Activated naive CD8-positive, alpha-beta T cell treated with anti-CD3 and anti-CD28 coated beads, Interleukin-2, amount 50 U/mL, for 24 hours (primary cell): ENCODE measurements around the gene CLEC18A.
A peak's percentile ranks its signal among the peaks of the same experiment; 100 is the strongest.
"Not testable (repeated sequence)": the region's sequence is repeated elsewhere in the genome, so short reads cannot be mapped to it uniquely, and the experiment has no call there.

Experiments
- ATAC-seq: fragments of 150-1000 bp; cut with Tn5 transposase; one replicate; pipeline ENCODE4 v1.10.0; 2021
- DNase-seq: peaks from one replicate; pipeline ENCODE4 v3.0.0; 2021
- H3K27ac Mint-ChIP-seq: one replicate; pipeline ENCODE4 v1.8.0; 2021; ENCODE audit warnings: mild to moderate bottlenecking, mixed read lengths
- H3K27me3 Mint-ChIP-seq: one replicate; pipeline ENCODE4 v1.8.0; 2021; ENCODE audit warnings: mixed read lengths
- H3K36me3 Mint-ChIP-seq: one replicate; pipeline ENCODE4 v1.8.0; 2021; ENCODE audit warnings: low read depth, mixed read lengths
- H3K4me1 Mint-ChIP-seq: one replicate; pipeline ENCODE4 v1.8.0; 2021; ENCODE audit warnings: mixed read lengths
- H3K4me3 Mint-ChIP-seq: one replicate; pipeline ENCODE4 v1.8.0; 2021; ENCODE audit warnings: mild to moderate bottlenecking, moderate library complexity, mixed read lengths
- H3K9me3 Mint-ChIP-seq: one replicate; pipeline ENCODE4 v1.8.0; 2021; ENCODE audit warnings: mixed read lengths

CLEC18A gene

GRCh38 chr16:69935740-69936139, 15.4 kb upstream of the CLEC18A start:
- H3K27me3 Mint-ChIP-seq = no peaks in the 10 kb centered on the region
- no peaks in the 10 kb centered on the region for H3K4me1 Mint-ChIP-seq
- no peak for DNase-seq
- no peak overlapping the region for H3K4me3 Mint-ChIP-seq
- ATAC-seq = no peak
- H3K9me3 Mint-ChIP-seq = no peaks in the 10 kb centered on the region
- H3K27ac Mint-ChIP-seq = no peak overlapping the region
- peaks cover 9% of the 10 kb centered on the region for H3K36me3 Mint-ChIP-seq

GRCh38 chr16:69936252-69936651, 14.9 kb upstream of the CLEC18A start:
- no peaks in the 10 kb centered on the region for H3K27me3 Mint-ChIP-seq
- ATAC-seq (no peak), DNase-seq (no peak)
- H3K4me3 Mint-ChIP-seq = no peak overlapping the region
- no peaks in the 10 kb centered on the region for H3K4me1 Mint-ChIP-seq
- H3K36me3 Mint-ChIP-seq = peaks cover 9% of the 10 kb centered on the region
- H3K27ac Mint-ChIP-seq = no peak overlapping the region
- H3K9me3 Mint-ChIP-seq = no peaks in the 10 kb centered on the region

GRCh38 chr16:69936751-69937211, 14.4 kb upstream of the CLEC18A start:
- Mint-ChIP-seq H3K27me3 (no peaks in the 10 kb centered on the region), H3K9me3 (no peaks in the 10 kb centered on the region), H3K4me1 (no peaks in the 10 kb centered on the region), H3K27ac (no peak overlapping the region), H3K4me3 (no peak overlapping the region), H3K36me3 (peaks cover 9% of the 10 kb centered on the region)
- no peak for DNase-seq
- ATAC-seq = no peak

- Mint-ChIP-seq H3K4me1 (no peaks in the 10 kb centered on the region), H3K27ac (no peak overlapping the region), H3K36me3 (peaks cover 9% of the 10 kb centered on the region), H3K27me3 (no peaks in the 10 kb centered on the region), H3K4me3 (no peak overlapping the region), H3K9me3 (no peaks in the 10 kb centered on the region)
- no peak for ATAC-seq
- no peak for DNase-seq
These were observed 13.6 kb upstream of the CLEC18A start for GRCh38 chr16:69937465-69937951.

GRCh38 chr16:69938981-69939820, 11.9 kb upstream of the CLEC18A start:
- no peaks in the 10 kb centered on the region for H3K4me1 Mint-ChIP-seq
- DNase-seq (no peak), ATAC-seq (no peak)
- no peak overlapping the region for H3K4me3 Mint-ChIP-seq
- no peaks in the 10 kb centered on the region for H3K27me3 Mint-ChIP-seq
- no peak overlapping the region for H3K27ac Mint-ChIP-seq
- peaks cover 3% of the 10 kb centered on the region for H3K36me3 Mint-ChIP-seq
- no peaks in the 10 kb centered on the region for H3K9me3 Mint-ChIP-seq

- Mint-ChIP-seq H3K9me3 (no peaks in the 10 kb centered on the region), H3K4me1 (no peaks in the 10 kb centered on the region), H3K36me3 (peaks cover 3% of the 10 kb centered on the region), H3K4me3 (no peak overlapping the region), H3K27ac (no peak overlapping the region), H3K27me3 (no peaks in the 10 kb centered on the region)
- DNase-seq (no peak), ATAC-seq (no peak)
These were observed 11.1 kb upstream of the CLEC18A start for GRCh38 chr16:69939821-69940585.

- H3K4me3 Mint-ChIP-seq = no peak overlapping the region
- DNase-seq (no peak), ATAC-seq (no peak)
- H3K4me1 Mint-ChIP-seq = no peaks in the 10 kb centered on the region
- H3K27me3 Mint-ChIP-seq = no peaks in the 10 kb centered on the region
- H3K9me3 Mint-ChIP-seq = no peaks in the 10 kb centered on the region
- H3K36me3 Mint-ChIP-seq = peaks cover 3% of the 10 kb centered on the region
- H3K27ac Mint-ChIP-seq = no peak overlapping the region
These were observed 10.5 kb upstream of the CLEC18A start for GRCh38 chr16:69940676-69941075.

- Mint-ChIP-seq H3K9me3 (no peaks in the 10 kb centered on the region), H3K4me3 (no peak overlapping the region), H3K27ac (no peak overlapping the region), H3K27me3 (no peaks in the 10 kb centered on the region), H3K36me3 (no peaks in the 10 kb centered on the region), H3K4me1 (no peaks in the 10 kb centered on the region)
- no peak for DNase-seq
- no peak for ATAC-seq
These were observed 9.7 kb upstream of the CLEC18A start for GRCh38 chr16:69941251-69942098.

GRCh38 chr16:69942099-69942491, 9.0 kb upstream of the CLEC18A start:
- no peaks in the 10 kb centered on the region for H3K36me3 Mint-ChIP-seq
- H3K27me3 Mint-ChIP-seq = no peaks in the 10 kb centered on the region
- no peak for ATAC-seq
- H3K4me1 Mint-ChIP-seq = no peaks in the 10 kb centered on the region
- no peak overlapping the region for H3K4me3 Mint-ChIP-seq
- H3K27ac Mint-ChIP-seq = no peak overlapping the region
- DNase-seq = no peak
- H3K9me3 Mint-ChIP-seq = no peaks in the 10 kb centered on the region

GRCh38 chr16:69942627-69943170, 8.4 kb upstream of the CLEC18A start:
- DNase-seq (no peak), ATAC-seq (no peak)
- Mint-ChIP-seq H3K27me3 (no peaks in the 10 kb centered on the region), H3K4me3 (no peak overlapping the region), H3K27ac (no peak overlapping the region), H3K9me3 (no peaks in the 10 kb centered on the region), H3K4me1 (no peaks in the 10 kb centered on the region), H3K36me3 (no peaks in the 10 kb centered on the region)

- H3K4me3 Mint-ChIP-seq, H3K27ac Mint-ChIP-seq, H3K27me3 Mint-ChIP-seq, H3K36me3 Mint-ChIP-seq, H3K4me1 Mint-ChIP-seq, DNase-seq, ATAC-seq, H3K9me3 Mint-ChIP-seq: not testable (repeated sequence)
These were observed 7.7 kb upstream of the CLEC18A start for GRCh38 chr16:69943241-69944036.

- H3K9me3 Mint-ChIP-seq, H3K36me3 Mint-ChIP-seq, DNase-seq, H3K4me1 Mint-ChIP-seq, H3K4me3 Mint-ChIP-seq, H3K27me3 Mint-ChIP-seq, H3K27ac Mint-ChIP-seq, ATAC-seq: not testable (repeated sequence)
These were observed 723 bp upstream of the CLEC18A start for GRCh38 chr16:69950411-69950810.

GRCh38 chr16:69951672-69952031, 518 bp downstream of the CLEC18A start:
- peak; percentile 9 for ATAC-seq
- not testable (repeated sequence) for H3K36me3 Mint-ChIP-seq, H3K4me1 Mint-ChIP-seq, H3K4me3 Mint-ChIP-seq, DNase-seq, H3K27ac Mint-ChIP-seq, H3K27me3 Mint-ChIP-seq, H3K9me3 Mint-ChIP-seq

GRCh38 chr16:69952116-69952515, 982 bp downstream of the CLEC18A start:
- H3K4me1 Mint-ChIP-seq, H3K9me3 Mint-ChIP-seq, ATAC-seq, H3K4me3 Mint-ChIP-seq, H3K27me3 Mint-ChIP-seq, H3K27ac Mint-ChIP-seq, DNase-seq, H3K36me3 Mint-ChIP-seq: not testable (repeated sequence)
